Coronary artery (tissue), 2 donors: ENCODE measurements around the gene PPFIA1.
"Not testable (repeated sequence)": the region's sequence is repeated elsewhere in the genome, so short reads cannot be mapped to it uniquely, and the experiment has no call there.

Experiments used
- DNase-seq: peaks from one replicate; pipeline ENCODE4 v3.0.0-alpha.2; 2017; ENCODE audit warnings: low spot score
- H3K27ac ChIP-seq, 2 donors: fragments of 200-600 bp; sonication (generic); one replicate each; pipeline ENCODE4 v1.5.1; 2016 to 2019
- H3K4me3 ChIP-seq: fragments of 200-600 bp; sonication (generic); 2 replicates; pipeline ENCODE4 v1.5.1; 2016; ENCODE audit warnings: mild to moderate bottlenecking, moderate library complexity
- TF ChIP-seq, protein P1 (sequence below): fragments of 200-600 bp; sonication (generic); IDR thresholded peaks from one replicate; pipeline ENCODE4 v1.5.1; 2019; ENCODE audit warnings: antibody characterized with exemption

The PPFIA1 gene

DNA sequence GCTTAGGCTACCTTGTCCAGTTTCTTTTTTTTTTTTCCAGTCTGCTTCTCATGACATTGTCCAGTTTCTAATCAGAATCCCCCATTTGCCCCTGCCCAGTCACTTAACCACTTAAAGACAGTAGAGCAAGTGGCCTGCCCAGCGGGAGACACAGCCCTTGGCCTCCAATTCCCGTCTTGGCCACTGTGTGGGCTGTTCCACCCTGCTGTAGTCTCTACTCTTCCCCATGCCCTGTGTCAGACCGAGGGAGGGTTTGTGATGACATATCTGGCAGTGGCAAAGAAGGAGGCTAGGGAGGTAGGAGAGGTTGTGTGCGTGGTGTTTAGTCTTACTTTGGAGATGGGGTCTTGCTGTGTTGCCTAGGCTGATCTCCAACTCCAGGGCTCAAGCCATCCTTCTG is 11.5 kb downstream of the PPFIA1 start:
- Histone ChIP-seq H3K4me3 (no peak overlapping the region), H3K27ac (no peak overlapping the region)
- TF ChIP-seq, protein P1, sequence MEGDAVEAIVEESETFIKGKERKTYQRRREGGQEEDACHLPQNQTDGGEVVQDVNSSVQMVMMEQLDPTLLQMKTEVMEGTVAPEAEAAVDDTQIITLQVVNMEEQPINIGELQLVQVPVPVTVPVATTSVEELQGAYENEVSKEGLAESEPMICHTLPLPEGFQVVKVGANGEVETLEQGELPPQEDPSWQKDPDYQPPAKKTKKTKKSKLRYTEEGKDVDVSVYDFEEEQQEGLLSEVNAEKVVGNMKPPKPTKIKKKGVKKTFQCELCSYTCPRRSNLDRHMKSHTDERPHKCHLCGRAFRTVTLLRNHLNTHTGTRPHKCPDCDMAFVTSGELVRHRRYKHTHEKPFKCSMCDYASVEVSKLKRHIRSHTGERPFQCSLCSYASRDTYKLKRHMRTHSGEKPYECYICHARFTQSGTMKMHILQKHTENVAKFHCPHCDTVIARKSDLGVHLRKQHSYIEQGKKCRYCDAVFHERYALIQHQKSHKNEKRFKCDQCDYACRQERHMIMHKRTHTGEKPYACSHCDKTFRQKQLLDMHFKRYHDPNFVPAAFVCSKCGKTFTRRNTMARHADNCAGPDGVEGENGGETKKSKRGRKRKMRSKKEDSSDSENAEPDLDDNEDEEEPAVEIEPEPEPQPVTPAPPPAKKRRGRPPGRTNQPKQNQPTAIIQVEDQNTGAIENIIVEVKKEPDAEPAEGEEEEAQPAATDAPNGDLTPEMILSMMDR: no peak
- DNase-seq: no peak

- TF ChIP-seq, protein P1: no peak
- DNase-seq: no peak
- no peak overlapping the region for H3K4me3 ChIP-seq
- H3K27ac ChIP-seq: no peak overlapping the region
Observed at GRCh38 chr11:70288721-70289120, 18.2 kb downstream of the PPFIA1 start.

DNA sequence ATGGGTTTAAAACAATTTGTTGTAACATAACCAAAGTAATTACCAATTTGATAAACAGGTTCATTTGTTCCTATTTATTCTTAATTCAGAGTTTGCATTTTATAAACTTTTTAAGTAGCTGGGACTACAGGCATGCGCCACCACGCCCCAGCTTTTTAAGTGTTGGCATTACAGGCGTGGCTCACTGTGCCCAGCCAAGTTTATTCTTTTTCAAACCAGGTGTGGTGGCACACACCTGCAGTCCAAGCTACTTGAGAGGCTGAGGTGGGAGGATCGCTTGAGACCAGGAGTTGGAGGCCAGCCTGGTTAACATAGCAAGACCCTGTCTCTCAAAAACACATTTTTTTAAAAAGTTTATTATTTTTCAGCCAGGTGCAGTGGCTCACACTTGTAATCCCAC is 19.1 kb downstream of the PPFIA1 start:
- TF ChIP-seq, protein P1: no peak
- Histone ChIP-seq H3K4me3 (no peak overlapping the region), H3K27ac (no peak overlapping the region)
- DNase-seq: no peak

DNA sequence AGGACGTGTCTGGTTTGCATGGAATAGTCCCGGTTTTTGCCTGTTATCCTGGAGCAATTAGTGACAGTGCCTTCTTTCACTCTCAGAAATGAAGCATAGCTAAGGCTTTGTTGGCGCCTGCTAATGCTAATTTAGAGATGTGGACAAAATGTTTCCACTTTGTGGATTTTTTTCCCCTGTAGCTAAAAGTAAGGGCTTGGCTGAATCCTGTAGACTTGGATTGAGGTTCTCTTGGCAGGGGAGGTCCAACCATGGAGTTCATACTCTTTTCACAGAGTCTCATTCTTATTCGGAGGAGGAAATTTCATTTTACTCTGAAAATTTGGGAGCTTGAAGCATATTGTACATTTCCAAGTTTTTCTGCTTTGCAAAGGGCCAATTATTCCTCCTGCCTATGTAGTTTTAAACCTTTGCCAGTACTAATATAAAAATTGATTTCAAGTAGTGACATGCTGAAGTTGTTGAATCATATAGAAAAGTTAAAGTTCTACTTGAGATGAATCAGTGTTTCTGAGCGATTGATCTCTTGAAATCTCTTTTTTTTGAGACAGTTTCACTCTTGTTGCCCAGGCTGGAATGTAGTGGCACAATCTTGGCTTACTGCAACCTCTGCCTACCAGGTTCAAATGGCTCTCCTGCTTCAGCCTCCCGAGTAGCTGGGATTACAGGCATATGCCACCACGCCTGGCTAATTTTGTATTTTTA is 20.0 kb downstream of the PPFIA1 start:
- TF ChIP-seq, protein P1: no peak
- Histone ChIP-seq H3K27ac (no peak overlapping the region), H3K4me3 (no peak overlapping the region)
- DNase-seq: no peak

- Histone ChIP-seq H3K27ac (no peak overlapping the region), H3K4me3 (no peak overlapping the region)
- no peak for DNase-seq
- TF ChIP-seq, protein P1: no peak
Observed at GRCh38 chr11:70292166-70292565, 21.7 kb downstream of the PPFIA1 start.

DNA sequence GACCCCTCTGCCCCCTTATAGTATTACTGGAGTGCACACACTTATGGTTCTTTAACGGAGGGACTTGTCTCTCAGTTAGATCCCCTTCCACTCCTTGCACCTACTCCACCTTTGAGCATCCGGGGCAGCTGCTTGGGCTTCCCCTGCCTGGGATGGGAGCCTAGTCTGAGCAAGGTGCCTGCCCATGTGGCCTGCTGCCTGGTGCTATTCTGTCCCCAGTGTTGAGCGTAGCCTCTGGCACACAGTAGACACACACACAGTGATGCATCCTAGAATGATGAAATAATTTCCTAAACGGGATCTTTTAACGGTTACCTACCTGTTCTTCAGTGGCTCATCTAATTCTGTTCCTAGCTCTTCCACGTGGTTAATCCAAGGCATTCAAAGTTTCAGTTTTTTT is 22.4 kb downstream of the PPFIA1 start:
- DNase-seq: no peak
- TF ChIP-seq, protein P1: no peak
- Histone ChIP-seq H3K27ac (no peak overlapping the region), H3K4me3 (no peak overlapping the region)

DNA sequence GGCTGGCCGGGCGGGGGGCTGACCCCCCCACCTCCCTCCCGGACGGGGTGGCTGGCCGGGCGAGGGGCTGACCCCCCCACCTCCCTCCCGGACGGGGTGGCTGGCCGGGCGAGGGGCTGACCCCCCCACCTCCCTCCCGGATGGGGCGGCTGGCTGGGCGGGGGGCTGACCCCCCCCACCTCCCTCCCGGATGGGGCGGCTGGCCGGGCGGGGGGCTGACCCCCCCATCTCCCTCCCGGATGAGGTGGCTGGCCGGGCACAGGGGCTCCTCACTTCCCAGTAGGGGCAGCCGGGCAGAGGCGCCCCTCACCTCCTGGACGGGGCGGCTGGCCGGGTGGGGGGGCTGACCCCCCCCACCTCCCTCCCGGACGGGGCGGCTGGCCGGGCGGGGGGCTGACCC is 24.7 kb downstream of the PPFIA1 start:
- H3K27ac ChIP-seq, H3K4me3 ChIP-seq, DNase-seq: not testable (repeated sequence)
